ENCODE measurements around the gene BCLAF1.

DNA sequence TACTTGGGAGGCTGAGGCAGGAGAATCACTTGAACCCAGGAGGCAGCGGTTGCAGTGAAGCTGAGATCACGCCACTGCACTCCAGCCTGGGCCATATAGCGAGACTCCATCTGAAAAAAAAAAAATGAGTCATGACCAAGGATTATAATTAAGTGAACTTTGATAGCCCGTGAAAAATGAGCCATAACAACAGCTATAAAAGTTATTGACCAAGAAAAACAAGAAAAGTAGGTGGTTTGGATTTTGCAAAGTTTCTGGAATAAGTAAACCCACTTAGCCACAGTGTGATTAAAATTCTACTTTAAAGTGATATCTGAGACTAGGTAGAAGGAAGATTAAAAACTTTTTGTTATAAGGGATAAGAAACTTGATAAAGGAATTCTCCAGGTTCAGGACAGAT, 25.9 kb upstream of the BCLAF1 start:
- no peak for TF ChIP-seq EP300 (IDR thresholded peaks at IDR 0.05)
- TF ChIP-seq, protein P1, sequence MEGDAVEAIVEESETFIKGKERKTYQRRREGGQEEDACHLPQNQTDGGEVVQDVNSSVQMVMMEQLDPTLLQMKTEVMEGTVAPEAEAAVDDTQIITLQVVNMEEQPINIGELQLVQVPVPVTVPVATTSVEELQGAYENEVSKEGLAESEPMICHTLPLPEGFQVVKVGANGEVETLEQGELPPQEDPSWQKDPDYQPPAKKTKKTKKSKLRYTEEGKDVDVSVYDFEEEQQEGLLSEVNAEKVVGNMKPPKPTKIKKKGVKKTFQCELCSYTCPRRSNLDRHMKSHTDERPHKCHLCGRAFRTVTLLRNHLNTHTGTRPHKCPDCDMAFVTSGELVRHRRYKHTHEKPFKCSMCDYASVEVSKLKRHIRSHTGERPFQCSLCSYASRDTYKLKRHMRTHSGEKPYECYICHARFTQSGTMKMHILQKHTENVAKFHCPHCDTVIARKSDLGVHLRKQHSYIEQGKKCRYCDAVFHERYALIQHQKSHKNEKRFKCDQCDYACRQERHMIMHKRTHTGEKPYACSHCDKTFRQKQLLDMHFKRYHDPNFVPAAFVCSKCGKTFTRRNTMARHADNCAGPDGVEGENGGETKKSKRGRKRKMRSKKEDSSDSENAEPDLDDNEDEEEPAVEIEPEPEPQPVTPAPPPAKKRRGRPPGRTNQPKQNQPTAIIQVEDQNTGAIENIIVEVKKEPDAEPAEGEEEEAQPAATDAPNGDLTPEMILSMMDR (IDR thresholded peaks at IDR 0.05) = no peak
